GM19023 (cell line): ENCODE results near the gene CFAP99.
"Not testable (repeated sequence)": the region's sequence is repeated elsewhere in the genome, so short reads cannot be mapped to it uniquely, and the experiment has no call there.

ENCODE experiments used
- ATAC-seq: cut with Tn5 transposase; IDR thresholded peaks from one replicate; pipeline ENCODE4 v1.9.1; 2021; ENCODE audit warnings: mild to moderate bottlenecking, moderate library complexity; ENCODE audit not compliant: unreplicated experiment

CFAP99 gene

GRCh38 chr4:2418650-2419571 lies at the start of gene CFAP99:
Gene CFAP99, plus strand, starts transcription at chr4:2418955.
- peak; percentile 90 for ATAC-seq

- no peak for ATAC-seq
These were observed 48.0 kb upstream of the CFAP99 start for GRCh38 chr4:2370597-2371320.

GRCh38 chr4:2371765-2372487 lies 46.8 kb upstream of the CFAP99 start:
- ATAC-seq, result no peak

- ATAC-seq, result no peak
These were observed 46.2 kb upstream of the CFAP99 start for GRCh38 chr4:2372488-2373030.

GRCh38 chr4:2373532-2373931 lies 45.2 kb upstream of the CFAP99 start:
- no peak for ATAC-seq

- no peak for ATAC-seq
These were observed 43.3 kb upstream of the CFAP99 start for GRCh38 chr4:2375427-2375826.

GRCh38 chr4:2377241-2377640 lies 41.5 kb upstream of the CFAP99 start:
- no peak for ATAC-seq

- ATAC-seq, result no peak
These were observed 40.4 kb upstream of the CFAP99 start for GRCh38 chr4:2378401-2378800.

- ATAC-seq, result no peak
These were observed 39.9 kb upstream of the CFAP99 start for GRCh38 chr4:2378898-2379297.

- not testable (repeated sequence) for ATAC-seq
These were observed 38.2 kb upstream of the CFAP99 start for GRCh38 chr4:2380589-2380988.

- not testable (repeated sequence) for ATAC-seq
These were observed 36.0 kb upstream of the CFAP99 start for GRCh38 chr4:2382769-2383202.

GRCh38 chr4:2383220-2383631 lies 35.5 kb upstream of the CFAP99 start:
- ATAC-seq, result not testable (repeated sequence)

- no peak for ATAC-seq
These were observed 35.0 kb upstream of the CFAP99 start for GRCh38 chr4:2383760-2384159.

- ATAC-seq, result no peak
These were observed 34.5 kb upstream of the CFAP99 start for GRCh38 chr4:2384245-2384644.

GRCh38 chr4:2385516-2385915 lies 33.2 kb upstream of the CFAP99 start:
- ATAC-seq, result no peak

GRCh38 chr4:2386717-2387116 lies 32.0 kb upstream of the CFAP99 start:
- no peak for ATAC-seq

GRCh38 chr4:2387218-2387617 lies 31.5 kb upstream of the CFAP99 start:
- ATAC-seq, result no peak

GRCh38 chr4:2387829-2388228 lies 30.9 kb upstream of the CFAP99 start:
- ATAC-seq, result no peak

GRCh38 chr4:2388429-2389182 lies 30.1 kb upstream of the CFAP99 start:
- ATAC-seq, result no peak

GRCh38 chr4:2389691-2390090 lies 29.1 kb upstream of the CFAP99 start:
- no peak for ATAC-seq
